RKO (cell line): ENCODE measurements around the gene HSCB.
"Not testable (repeated sequence)": the region's sequence is repeated elsewhere in the genome, so short reads cannot be mapped to it uniquely, and the experiment has no call there.

Source experiments
- DNase-seq: peaks from one replicate; pipeline ENCODE4 v3.0.0-alpha.2; 2016; ENCODE audit warnings: low spot score

Gene HSCB

GRCh38 chr22:28741785-28742561 is at the start of gene HSCB, which contains the start of gene CHEK2:
HSCB (plus strand) TSS chr22:28742039; CDS start chr22:28742096, 57 bp downstream.
CHEK2 (minus strand) TSS chr22:28741820; CDS start chr22:28734721, 7,099 bp downstream.
- DNase-seq, result peak; percentile 99

- DNase-seq, result not testable (repeated sequence)
Observed at GRCh38 chr22:28693041-28693760, 48.6 kb upstream of the HSCB start.

GRCh38 chr22:28702891-28703290 is 38.9 kb upstream of the HSCB start:
- DNase-seq, result no peak

GRCh38 chr22:28703436-28703835 is 38.4 kb upstream of the HSCB start:
- no peak for DNase-seq

- DNase-seq, result no peak
Observed at GRCh38 chr22:28706845-28707244, 35.0 kb upstream of the HSCB start.

GRCh38 chr22:28710107-28710506 is 31.7 kb upstream of the HSCB start:
- DNase-seq, result no peak

- peak; percentile 11 for DNase-seq
Observed at GRCh38 chr22:28710576-28711191, 31.2 kb upstream of the HSCB start.

GRCh38 chr22:28711341-28711740 is 30.5 kb upstream of the HSCB start:
- DNase-seq, result no peak

- DNase-seq, result peak; percentile 73
Observed at GRCh38 chr22:28711820-28712777, 29.7 kb upstream of the HSCB start.

- no peak for DNase-seq
Observed at GRCh38 chr22:28714043-28714628, 27.7 kb upstream of the HSCB start.

- no peak for DNase-seq
Observed at GRCh38 chr22:28715611-28716010, 26.2 kb upstream of the HSCB start.

- no peak for DNase-seq
Observed at GRCh38 chr22:28716686-28717085, 25.2 kb upstream of the HSCB start.

GRCh38 chr22:28718044-28718443 is 23.8 kb upstream of the HSCB start:
- no peak for DNase-seq

GRCh38 chr22:28728002-28728401 is 13.8 kb upstream of the HSCB start:
- no peak for DNase-seq

GRCh38 chr22:28728621-28729313 is 13.1 kb upstream of the HSCB start:
- no peak for DNase-seq

GRCh38 chr22:28730179-28730578 is 11.7 kb upstream of the HSCB start:
- DNase-seq, result no peak

- DNase-seq, result no peak
Observed at GRCh38 chr22:28734393-28734792, 7.4 kb upstream of the HSCB start.

- no peak for DNase-seq
Observed at GRCh38 chr22:28736301-28737155, 5.3 kb upstream of the HSCB start.

GRCh38 chr22:28737701-28738100 is 4.1 kb upstream of the HSCB start:
- DNase-seq, result no peak

- not testable (repeated sequence) for DNase-seq
Observed at GRCh38 chr22:28738876-28739275, 3.0 kb upstream of the HSCB start.
